NCI-H510A (cell line): ENCODE data around the gene DENND1A.

Experiments used
- DNase-seq: peaks from one replicate; lab custom pipeline; 2025; lab: John Stamatoyannopoulos, UW

DENND1A gene

GRCh38 chr9:123493627-123494026, 436.3 kb downstream of the DENND1A start:
- DNase-seq = no peak

- no peak for DNase-seq
Observed at GRCh38 chr9:123490688-123491087, 439.2 kb downstream of the DENND1A start.

GRCh38 chr9:123488722-123489321, 441.1 kb downstream of the DENND1A start:
- DNase-seq = no peak

- no peak for DNase-seq
Observed at GRCh38 chr9:123487944-123488548, 441.9 kb downstream of the DENND1A start.

GRCh38 chr9:123486431-123486830, 443.5 kb downstream of the DENND1A start:
- DNase-seq = no peak

- no peak for DNase-seq
Observed at GRCh38 chr9:123485216-123485615, 444.7 kb downstream of the DENND1A start.

GRCh38 chr9:123484130-123484529, 445.8 kb downstream of the DENND1A start:
- DNase-seq = no peak

- DNase-seq = no peak
Observed at GRCh38 chr9:123483191-123483803, 446.6 kb downstream of the DENND1A start.

GRCh38 chr9:123482295-123482968, 447.5 kb downstream of the DENND1A start:
- no peak for DNase-seq

GRCh38 chr9:123481209-123481865, 448.6 kb downstream of the DENND1A start:
- no peak for DNase-seq

GRCh38 chr9:123480791-123481190, 449.1 kb downstream of the DENND1A start:
- DNase-seq = no peak

GRCh38 chr9:123480096-123480495, 449.8 kb downstream of the DENND1A start:
- no peak for DNase-seq

GRCh38 chr9:123478967-123479602, 450.8 kb downstream of the DENND1A start:
- DNase-seq = no peak

- no peak for DNase-seq
Observed at GRCh38 chr9:123478160-123478559, 451.8 kb downstream of the DENND1A start.

- DNase-seq = no peak
Observed at GRCh38 chr9:123475407-123475806, 454.5 kb downstream of the DENND1A start.

- DNase-seq = no peak
Observed at GRCh38 chr9:123472862-123473614, 456.9 kb downstream of the DENND1A start.

GRCh38 chr9:123471843-123472570, 457.9 kb downstream of the DENND1A start:
- DNase-seq = no peak

- DNase-seq = no peak
Observed at GRCh38 chr9:123470991-123471770, 458.7 kb downstream of the DENND1A start.

- DNase-seq = no peak
Observed at GRCh38 chr9:123470121-123470782, 459.7 kb downstream of the DENND1A start.
